ENCODE data around the gene LCN6. TPM values are rescaled to one million over a fixed set of nuclear protein-coding genes. Genes with fewer than 3 reads are reported as not detected.
A peak's percentile ranks its signal among the peaks of the same experiment; 100 is the strongest.

LCN6 gene
- total RNA-seq, 2 experiments from 2014 or later: not detected

DNA sequence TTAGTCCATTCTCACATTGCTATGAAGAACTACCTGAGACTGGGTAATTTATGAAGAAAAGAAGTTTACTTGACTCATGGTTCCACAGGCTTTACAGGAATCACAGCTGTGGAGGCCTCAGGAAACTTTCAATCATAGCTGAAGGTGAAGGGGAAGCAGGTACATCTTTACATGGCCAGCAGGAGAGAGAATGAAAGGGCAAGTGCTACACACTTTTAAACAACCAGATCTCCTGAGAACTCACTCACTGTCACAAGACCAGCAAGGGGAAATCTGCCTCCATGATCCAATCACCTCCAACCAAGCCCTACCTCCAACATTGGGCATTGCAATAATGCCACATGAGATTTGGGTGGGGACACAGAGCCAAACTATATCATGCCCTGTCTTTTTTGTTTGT, 3.5 kb upstream of the LCN6 start:
- H3K27ac Mint-ChIP-seq: no peak overlapping the region
- H3K4me3 Mint-ChIP-seq: no peak overlapping the region
- POLR2A ChIA-PET: no interaction called here
- H3K9me3 Mint-ChIP-seq: peaks cover 13% of the 10 kb centered on the region
- H3K27me3 Mint-ChIP-seq: peaks cover 19% of the 10 kb centered on the region
- H3K4me1 Mint-ChIP-seq: no peaks in the 10 kb centered on the region
- no peak for ATAC-seq (ENCODE audit: low read depth)
- H3K36me3 Mint-ChIP-seq: peaks cover 6% of the 10 kb centered on the region
- DNase-seq: no peak

DNA sequence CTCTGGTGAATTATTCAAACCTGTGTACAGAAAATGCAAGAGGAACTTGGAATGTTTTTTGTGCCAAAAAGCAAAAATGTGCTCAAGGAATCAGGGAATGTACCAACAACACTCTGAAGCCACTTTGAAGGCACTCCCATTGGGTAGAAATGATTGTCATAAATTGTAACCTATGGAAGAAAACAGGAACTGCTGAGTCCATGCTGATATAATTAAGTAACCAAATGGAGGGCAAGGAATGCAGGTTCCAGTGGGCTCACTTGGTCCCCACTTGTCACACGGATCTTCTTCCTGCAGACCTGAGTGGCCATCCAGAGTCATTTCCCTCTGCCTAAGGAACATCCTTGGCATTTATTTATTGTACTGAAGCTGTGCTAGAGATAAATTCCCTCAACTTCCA, 2.9 kb upstream of the LCN6 start:
- Mint-ChIP-seq H3K27me3 (peaks cover 19% of the 10 kb centered on the region), H3K36me3 (peaks cover 5% of the 10 kb centered on the region), H3K4me1 (no peaks in the 10 kb centered on the region), H3K27ac (no peak overlapping the region), H3K4me3 (no peak overlapping the region), H3K9me3 (peaks cover 13% of the 10 kb centered on the region)
- ATAC-seq (ENCODE audit: low read depth) (no peak), DNase-seq (no peak)
- POLR2A ChIA-PET: no interaction called here

DNA sequence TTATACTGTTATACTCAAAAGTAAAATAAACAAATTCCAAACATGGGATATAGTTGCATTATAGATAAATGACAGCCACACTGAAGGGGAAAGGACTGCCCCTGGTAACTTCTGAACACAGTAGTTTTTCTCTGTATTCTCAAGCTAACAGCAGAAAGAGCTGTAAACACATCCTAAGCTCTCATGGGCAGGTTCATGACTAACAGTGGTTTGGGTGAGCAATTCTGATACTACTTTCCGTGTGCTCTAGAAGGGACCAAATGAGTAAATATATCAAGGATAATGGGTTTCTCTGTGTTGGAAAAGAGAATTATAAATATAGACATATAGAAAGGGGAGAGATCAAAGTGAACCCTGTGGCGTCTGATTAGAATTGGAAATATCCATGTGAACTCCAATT, 2.2 kb upstream of the LCN6 start:
- H3K9me3 Mint-ChIP-seq: peaks cover 12% of the 10 kb centered on the region
- no peak overlapping the region for H3K4me3 Mint-ChIP-seq
- POLR2A ChIA-PET: no interaction called here
- no peak overlapping the region for H3K27ac Mint-ChIP-seq
- H3K36me3 Mint-ChIP-seq: peaks cover 3% of the 10 kb centered on the region
- H3K27me3 Mint-ChIP-seq: peaks cover 18% of the 10 kb centered on the region
- no peaks in the 10 kb centered on the region for H3K4me1 Mint-ChIP-seq
- ATAC-seq (ENCODE audit: low read depth) (peak; percentile 43), DNase-seq (no peak)

DNA sequence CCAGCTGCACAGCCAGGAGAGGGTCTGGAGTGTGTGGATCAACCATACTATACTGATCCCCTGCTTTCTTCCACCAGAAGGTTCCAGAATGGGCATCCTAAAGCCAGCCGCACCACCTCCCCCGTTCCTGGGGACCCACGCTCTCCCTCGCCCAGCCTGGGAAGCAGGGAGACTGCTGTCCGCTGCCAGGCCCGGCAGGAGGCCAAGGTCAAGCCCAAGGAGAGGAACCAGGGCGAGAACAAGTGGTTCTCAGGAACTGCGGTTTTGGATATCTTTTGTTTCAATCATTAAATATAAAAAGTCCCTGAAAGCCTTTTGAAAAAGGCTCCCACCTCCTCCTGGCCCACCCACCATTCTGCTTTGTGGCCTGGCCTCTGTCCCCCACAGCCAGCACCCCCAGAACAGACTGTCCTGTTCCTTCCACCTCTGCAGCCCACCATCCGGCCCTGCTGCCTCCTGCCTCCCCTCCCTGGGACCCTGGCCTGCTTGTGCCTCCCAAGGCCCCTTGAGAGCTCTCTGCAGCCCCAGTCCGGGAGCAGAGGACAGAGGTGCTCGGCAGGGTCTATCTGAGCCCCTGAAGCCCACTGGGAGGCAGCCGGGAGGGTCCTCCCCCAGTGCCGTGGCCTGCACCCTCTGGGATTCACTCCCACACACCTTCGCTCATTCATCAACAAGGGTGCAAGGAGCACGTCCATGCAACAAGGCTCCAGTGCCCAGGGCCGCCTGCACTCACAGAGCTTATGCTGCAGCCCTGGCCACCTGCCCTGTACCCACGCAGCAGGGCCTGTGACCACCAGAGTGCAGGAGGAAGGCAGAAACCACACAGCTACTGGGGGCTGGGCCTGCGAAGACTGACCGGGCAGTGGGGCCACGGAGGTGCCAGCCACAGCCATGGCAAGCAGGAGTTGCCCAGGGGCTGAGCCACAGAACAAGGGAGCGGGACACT, 614 bp upstream of the LCN6 start:
- ATAC-seq (ENCODE audit: low read depth) (no peak), DNase-seq (no peak)
- Mint-ChIP-seq H3K9me3 (peaks cover 11% of the 10 kb centered on the region), H3K27ac (no peak overlapping the region), H3K36me3 (peaks cover 3% of the 10 kb centered on the region), H3K4me1 (no peaks in the 10 kb centered on the region), H3K4me3 (no peak overlapping the region), H3K27me3 (peaks cover 18% of the 10 kb centered on the region)
- POLR2A ChIA-PET: no interaction called here

DNA sequence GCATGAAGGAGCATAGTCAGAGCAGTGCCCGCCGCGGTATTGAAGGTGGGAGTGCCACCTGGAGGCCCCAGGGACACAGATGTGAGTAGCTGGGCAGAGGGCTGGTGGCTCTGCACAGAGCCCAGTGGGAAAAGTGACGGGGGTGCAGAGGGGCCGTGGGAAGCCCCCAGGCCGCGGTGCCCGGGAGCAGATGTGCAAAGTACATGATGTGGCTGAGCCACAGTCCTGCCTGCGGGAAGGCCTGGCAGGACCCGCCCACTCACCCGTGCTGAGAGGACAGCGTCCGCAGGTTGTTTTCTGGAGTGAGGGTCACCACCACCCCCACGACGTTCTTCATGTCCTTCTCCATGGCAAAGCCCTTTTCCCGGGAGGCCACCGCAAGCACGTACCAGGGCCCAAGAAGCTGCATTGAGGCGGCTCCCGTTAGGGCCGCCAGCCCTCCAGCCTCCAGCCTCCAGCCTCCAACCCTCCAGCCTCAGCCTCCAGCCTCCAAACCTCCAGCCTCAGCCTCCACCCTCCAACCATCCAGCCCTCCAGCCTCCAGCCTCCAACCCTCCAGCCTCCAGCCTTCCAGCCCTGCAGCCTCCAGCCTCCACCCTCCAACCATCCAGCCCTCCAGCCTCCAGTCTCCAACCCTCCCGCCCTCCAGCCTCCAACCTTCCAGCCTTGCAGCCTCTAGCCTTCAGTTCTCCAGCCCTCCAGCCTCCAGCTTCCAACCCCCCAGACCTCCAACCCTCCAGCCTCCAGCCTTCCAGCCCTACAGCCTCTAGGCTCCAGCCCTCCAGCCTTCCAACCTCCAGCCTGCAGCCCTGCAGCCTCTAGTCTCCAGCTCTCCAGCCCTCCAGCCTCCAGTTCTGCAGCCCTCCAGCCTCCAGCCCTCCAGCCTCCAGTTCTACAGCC, 914 bp downstream of the LCN6 start:
- Mint-ChIP-seq H3K27ac (no peak overlapping the region), H3K27me3 (peaks cover 11% of the 10 kb centered on the region), H3K36me3 (peaks cover under 1% of the 10 kb centered on the region), H3K4me3 (no peak overlapping the region), H3K9me3 (peaks cover 9% of the 10 kb centered on the region), H3K4me1 (no peaks in the 10 kb centered on the region)
- ATAC-seq (ENCODE audit: low read depth): no peak
- DNase-seq: no peak
- POLR2A ChIA-PET: no interaction called here

DNA sequence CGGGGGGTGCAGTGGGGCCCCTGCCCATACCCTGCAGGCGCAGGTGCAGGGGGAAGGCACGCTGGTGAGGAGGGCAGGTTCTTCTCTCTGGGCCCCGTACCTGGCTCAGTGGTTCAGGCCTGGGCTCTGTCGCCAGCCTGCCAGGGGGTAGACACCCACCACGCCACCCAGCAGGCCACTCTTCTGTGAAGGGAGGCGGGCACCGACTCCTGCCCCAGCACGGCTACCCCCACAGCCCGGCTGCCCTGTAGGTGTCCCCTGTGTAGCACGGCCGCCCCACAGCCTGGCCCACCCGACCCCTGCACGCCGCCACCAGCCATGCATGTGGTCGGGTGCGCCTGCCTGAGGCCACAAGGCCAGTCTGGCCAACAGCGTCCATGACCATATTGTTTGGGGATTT, 1.7 kb downstream of the LCN6 start:
- DNase-seq (no peak), ATAC-seq (ENCODE audit: low read depth) (no peak)
- peaks cover 4% of the 10 kb centered on the region for H3K27me3 Mint-ChIP-seq
- H3K4me3 Mint-ChIP-seq: no peak overlapping the region
- POLR2A ChIA-PET: no interaction called here
- peaks cover 2% of the 10 kb centered on the region for H3K4me1 Mint-ChIP-seq
- H3K27ac Mint-ChIP-seq: no peak overlapping the region
- peaks cover 2% of the 10 kb centered on the region for H3K9me3 Mint-ChIP-seq
- H3K36me3 Mint-ChIP-seq: no peaks in the 10 kb centered on the region

DNA sequence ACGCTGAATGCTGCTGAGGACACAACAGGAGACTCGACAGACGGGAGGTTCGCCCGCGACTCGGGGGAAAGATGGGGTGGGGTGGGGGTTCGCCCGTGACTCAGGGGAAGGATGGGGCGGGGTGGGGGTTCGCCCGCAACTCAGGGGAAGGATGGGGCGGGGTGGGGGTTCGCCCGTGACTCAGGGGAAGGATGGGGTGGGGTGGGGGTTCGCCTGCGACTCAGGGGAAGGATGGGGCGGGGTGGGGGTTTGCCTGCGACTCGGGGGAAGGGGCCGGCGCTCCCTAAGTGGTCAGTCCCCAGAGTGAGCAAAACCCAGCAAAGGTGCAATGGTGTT, 2.2 kb downstream of the LCN6 start:
- Mint-ChIP-seq H3K36me3 (no peaks in the 10 kb centered on the region), H3K9me3 (no peaks in the 10 kb centered on the region), H3K27ac (no peak overlapping the region), H3K27me3 (peaks cover 3% of the 10 kb centered on the region), H3K4me3 (no peak overlapping the region), H3K4me1 (peaks cover 4% of the 10 kb centered on the region)
- no peak for ATAC-seq (ENCODE audit: low read depth)
- POLR2A ChIA-PET: no interaction called here
- DNase-seq: no peak

DNA sequence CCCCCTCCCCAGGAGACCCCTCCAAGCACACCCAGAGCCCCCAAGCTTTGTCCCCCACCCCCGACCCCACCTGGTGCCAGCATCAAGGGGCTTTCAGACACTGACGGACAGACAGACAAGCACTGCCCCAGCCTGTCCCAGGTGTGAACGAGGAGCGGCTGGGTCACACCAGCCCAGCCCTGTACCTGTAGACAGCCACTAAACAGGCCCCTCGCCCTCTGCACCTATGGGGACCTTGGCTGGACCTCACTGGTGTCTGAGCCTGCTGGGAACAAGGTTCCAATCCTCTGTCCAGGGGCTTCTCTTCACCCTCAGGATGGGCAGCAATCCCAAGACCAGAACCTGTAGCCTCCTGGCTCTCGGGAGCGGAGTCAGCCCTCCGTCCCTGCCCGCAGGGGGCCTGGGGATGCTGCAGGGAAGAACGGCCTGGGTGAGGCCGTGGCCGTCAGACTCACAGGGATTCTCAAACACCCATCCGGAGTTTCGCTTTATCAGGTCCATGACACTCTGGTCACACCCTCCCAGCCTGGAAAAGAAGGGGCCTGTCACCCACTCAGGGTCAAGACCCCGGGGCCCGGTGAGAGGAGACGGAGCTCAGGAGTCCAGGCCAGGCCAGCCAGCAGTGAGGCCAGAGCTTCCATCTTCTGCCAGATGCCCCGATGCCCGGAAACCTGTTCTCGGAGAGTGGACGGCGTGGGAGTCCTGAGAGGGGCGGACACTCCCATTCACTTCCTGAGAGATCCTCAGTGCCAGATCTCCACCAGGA, 2.8 kb downstream of the LCN6 start:
- no peaks in the 10 kb centered on the region for H3K9me3 Mint-ChIP-seq
- peaks cover 4% of the 10 kb centered on the region for H3K4me1 Mint-ChIP-seq
- no peak overlapping the region for H3K4me3 Mint-ChIP-seq
- DNase-seq: no peak
- no peak for ATAC-seq (ENCODE audit: low read depth)
- POLR2A ChIA-PET: interaction anchor here (0.6 kb wide), 1 partner anchor 17 kb away, joined by 4 read pairs; no protein-coding TSS in a partner anchor
- no peak overlapping the region for H3K27ac Mint-ChIP-seq
- no peaks in the 10 kb centered on the region for H3K27me3 Mint-ChIP-seq
- H3K36me3 Mint-ChIP-seq: no peaks in the 10 kb centered on the region

DNA sequence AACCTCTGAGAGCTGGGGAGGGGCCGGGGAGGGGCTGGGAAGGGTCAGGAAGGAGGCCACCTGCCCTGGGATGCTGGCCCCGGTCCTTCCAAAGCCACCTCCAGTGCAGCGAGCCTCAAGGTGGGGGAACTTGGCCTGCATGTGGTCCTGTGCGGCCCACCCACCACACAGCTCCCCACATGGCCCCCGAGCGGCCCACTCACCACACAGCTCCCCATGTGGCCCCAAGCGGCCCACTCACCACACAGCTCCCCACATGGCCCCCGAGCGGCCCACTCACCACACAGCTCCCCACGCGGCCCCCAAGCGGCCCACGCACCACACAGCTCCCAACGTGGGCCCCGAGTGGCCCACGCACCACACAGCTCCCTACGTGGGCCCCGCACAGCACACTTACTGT, 3.6 kb downstream of the LCN6 start:
- no peak overlapping the region for H3K4me3 Mint-ChIP-seq
- H3K9me3 Mint-ChIP-seq: no peaks in the 10 kb centered on the region
- ATAC-seq (ENCODE audit: low read depth) (no peak), DNase-seq (no peak)
- POLR2A ChIA-PET: interaction anchor here (0.6 kb wide), 1 partner anchor 17 kb away, joined by 3 read pairs; no protein-coding TSS in a partner anchor
- no peaks in the 10 kb centered on the region for H3K27me3 Mint-ChIP-seq
- H3K36me3 Mint-ChIP-seq: no peaks in the 10 kb centered on the region
- peaks cover 4% of the 10 kb centered on the region for H3K4me1 Mint-ChIP-seq
- no peak overlapping the region for H3K27ac Mint-ChIP-seq

DNA sequence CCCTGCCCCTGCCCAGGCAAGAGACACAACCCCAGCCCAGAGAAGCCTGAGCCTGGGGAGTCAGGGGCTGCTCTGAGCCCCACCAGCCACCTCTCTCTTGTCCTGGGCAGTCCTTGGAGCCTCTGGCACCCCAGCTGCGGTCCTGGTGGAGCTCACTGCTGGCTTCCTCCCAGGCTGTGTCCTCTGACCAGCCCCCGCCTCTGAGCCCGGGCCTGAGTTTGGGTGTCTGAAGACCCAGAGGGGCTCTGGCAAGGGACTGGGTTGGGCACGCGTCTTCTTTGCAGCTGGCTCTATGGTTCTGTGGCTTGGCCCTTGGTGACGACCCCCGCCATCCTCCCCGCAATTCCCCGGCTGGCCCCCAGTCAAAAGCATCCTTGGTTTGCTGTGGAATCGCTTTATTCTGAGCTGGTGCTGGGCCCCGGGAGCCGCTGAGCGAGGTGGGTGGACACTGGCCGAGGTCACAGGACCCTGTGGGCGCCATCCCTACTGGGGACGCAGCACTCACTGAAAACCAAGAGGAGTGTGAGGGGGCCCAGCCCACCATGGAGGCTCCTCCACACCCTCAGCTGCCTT, 4.6 kb downstream of the LCN6 start:
- DNase-seq (no peak), ATAC-seq (ENCODE audit: low read depth) (no peak)
- H3K27me3 Mint-ChIP-seq: no peaks in the 10 kb centered on the region
- POLR2A ChIA-PET: interaction anchor here (3.9 kb wide), 1 partner anchor 16 kb away, joined by 20 read pairs; no protein-coding TSS in a partner anchor
- no peaks in the 10 kb centered on the region for H3K9me3 Mint-ChIP-seq
- H3K27ac Mint-ChIP-seq: no peak overlapping the region
- H3K4me3 Mint-ChIP-seq: no peak overlapping the region
- H3K36me3 Mint-ChIP-seq: no peaks in the 10 kb centered on the region
- H3K4me1 Mint-ChIP-seq: peaks cover 4% of the 10 kb centered on the region

DNA sequence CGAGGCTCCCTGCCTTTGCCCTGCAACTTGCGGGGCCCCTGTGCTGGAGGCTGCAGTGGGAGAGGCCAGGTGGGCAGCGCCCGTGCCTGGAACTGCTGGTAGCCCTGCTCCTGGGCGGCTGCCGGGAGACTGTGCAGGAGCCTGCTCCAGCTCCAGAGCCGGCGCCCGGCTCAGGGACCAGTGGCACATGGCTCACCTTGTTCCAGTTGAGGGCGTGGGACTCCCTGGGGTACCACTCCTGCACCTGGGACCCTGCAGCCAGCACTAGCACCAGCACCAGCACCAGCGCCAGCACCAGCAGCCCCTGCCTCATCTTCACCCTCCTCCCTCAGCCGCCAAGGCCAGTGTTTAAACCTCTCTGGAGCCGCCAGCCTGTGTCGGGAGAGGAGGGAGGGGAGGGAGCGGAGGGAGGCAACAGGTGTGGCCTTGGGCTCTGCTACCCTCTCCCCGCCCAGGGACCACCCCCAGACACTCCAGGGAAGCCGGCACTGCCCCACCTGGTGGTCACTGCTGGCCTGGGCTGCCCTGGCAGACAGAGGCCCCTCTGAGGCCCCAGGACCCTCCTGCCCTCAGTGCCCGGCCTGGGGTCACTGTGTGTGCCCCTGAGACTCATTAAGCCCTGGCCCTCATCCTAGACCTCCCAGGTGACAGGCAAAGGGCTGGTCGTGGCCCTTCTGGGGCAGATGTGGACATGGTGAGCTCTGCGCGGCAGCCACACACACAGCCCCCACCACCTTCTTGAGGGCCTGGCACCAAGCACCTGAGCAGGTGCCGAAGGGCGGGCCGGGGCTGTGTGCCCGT, 5.5 kb downstream of the LCN6 start, which contains the start of gene LCN10:
Gene LCN10 (minus strand): TSS at position 350 of the 801 bp plus-strand sequence. CDS start 37 bp downstream, at position 313.
- ATAC-seq (ENCODE audit: low read depth) (no peak), DNase-seq (no peak)
- POLR2A ChIA-PET: interaction anchor here (0.6 to 3.9 kb wide), 2 partner anchors 15 to 26 kb away, joined by 3 to 20 read pairs; no protein-coding TSS in a partner anchor
- Mint-ChIP-seq H3K27me3 (no peaks in the 10 kb centered on the region), H3K4me3 (peak within 1 kb of the TSS; percentile 58), H3K36me3 (no peaks in the 10 kb centered on the region), H3K9me3 (no peaks in the 10 kb centered on the region), H3K4me1 (peaks cover 4% of the 10 kb centered on the region), H3K27ac (no peak within 1 kb of the TSS)

Data from activated naive CD8-positive, alpha-beta T cell treated with anti-CD3 and anti-CD28 coated beads, Interleukin-2, amount 10 ng/mL, durations not matched to agents 7 days and 5 days (primary cell).